Karpas-422 (cell line): ENCODE data around the gene GUK1. TPM values are rescaled to one million over a fixed set of nuclear protein-coding genes. Genes with fewer than 3 reads are reported as not detected.

ENCODE experiments used
- DNase-seq: peaks from one replicate; pipeline ENCODE4 v3.0.0-alpha.2; 2015
- H2AFZ ChIP-seq: fragments of 200-600 bp; sonication (generic); 2 replicates; pipeline ENCODE4 v1.6.1; 2014; ENCODE audit warnings: antibody characterized with exemption, low read length, mixed read lengths
- H3K27ac ChIP-seq: fragments of 200-600 bp; sonication (generic); 2 replicates; pipeline ENCODE4 v1.5.1; 2014; ENCODE audit warnings: mild to moderate bottlenecking, low read length, moderate library complexity
- H3K27me3 ChIP-seq: fragments of 200-600 bp; sonication (generic); 2 replicates; pipeline ENCODE4 v1.6.1; 2014; ENCODE audit warnings: low read length, mixed read lengths
- H3K36me3 ChIP-seq: fragments of 200-600 bp; sonication (generic); 2 replicates; pipeline ENCODE4 v1.6.1; 2014; ENCODE audit warnings: low read length, mixed read lengths; ENCODE audit not compliant: insufficient read depth
- H3K4me1 ChIP-seq: fragments of 200-600 bp; sonication (generic); 2 replicates; pipeline ENCODE4 v1.6.1; 2014; ENCODE audit warnings: mild to moderate bottlenecking, low read length, mixed read lengths
- H3K4me2 ChIP-seq: fragments of 200-600 bp; sonication (generic); 2 replicates; pipeline ENCODE4 v1.6.1; 2014; ENCODE audit warnings: low read length, low read depth, mild to moderate bottlenecking; ENCODE audit not compliant: poor library complexity, severe bottlenecking
- H3K4me3 ChIP-seq: fragments of 200-600 bp; sonication (generic); 2 replicates; pipeline ENCODE4 v1.5.1; 2014; ENCODE audit warnings: mild to moderate bottlenecking, antibody characterized with exemption, low read length, mixed read lengths
- H3K79me2 ChIP-seq: fragments of 200-600 bp; sonication (generic); 2 replicates; pipeline ENCODE4 v1.6.1; 2014; ENCODE audit warnings: mild to moderate bottlenecking, low read length, mixed read lengths
- H3K9ac ChIP-seq: fragments of 200-600 bp; sonication (generic); 2 replicates; pipeline ENCODE4 v1.6.0; 2014; ENCODE audit warnings: low read length
- H3K9me2 ChIP-seq: fragments of 200-600 bp; sonication (generic), shearing (Covaris generic); replicated peaks from 2 replicates; pipeline ENCODE4 v1.6.0; 2014; ENCODE audit warnings: mild to moderate bottlenecking, low read length, moderate library complexity; ENCODE audit not compliant: insufficient read depth
- H3K9me3 ChIP-seq: fragments of 300-700, 200-600 bp; sonication (generic); 2 replicates; pipeline ENCODE4 v1.6.1; 2014; ENCODE audit warnings: low read length, mixed read lengths
- H4K20me1 ChIP-seq: fragments of 200-600 bp; sonication (generic); 2 replicates; pipeline ENCODE4 v1.6.1; 2014; ENCODE audit warnings: mild to moderate bottlenecking, antibody characterized with exemption, low read length, low read depth; ENCODE audit not compliant: insufficient read depth
- total RNA-seq: library from RNA; depleted of rRNA; stranded (reverse); fragments of >200 nt; shearing (Covaris generic); gene quantifications from 2 replicates; pipeline ENCODE4 v1.2.3, GENCODE V29; 2014; ENCODE audit warnings: low replicate concordance

GUK1 gene
- total RNA-seq, 1 experiment from 2014 or later: 74.4 TPM

GRCh38 chr1:228158151-228159007 lies 18.3 kb downstream of the GUK1 start:
- DNase-seq: no peak
- Histone ChIP-seq H3K9me3 (no peaks in the 10 kb centered on the region), H3K4me3 (no peak overlapping the region), H3K9ac (no peak overlapping the region), H3K79me2 (no peaks in the 10 kb centered on the region), H2AFZ (no peak overlapping the region), H3K4me1 (no peaks in the 10 kb centered on the region), H3K9me2 (no peaks in the 10 kb centered on the region), H3K27ac (no peak overlapping the region), H3K27me3 (no peaks in the 10 kb centered on the region), H3K4me2 (no peak overlapping the region), H3K36me3 (no peaks in the 10 kb centered on the region), H4K20me1 (no peaks in the 10 kb centered on the region)

DNA sequence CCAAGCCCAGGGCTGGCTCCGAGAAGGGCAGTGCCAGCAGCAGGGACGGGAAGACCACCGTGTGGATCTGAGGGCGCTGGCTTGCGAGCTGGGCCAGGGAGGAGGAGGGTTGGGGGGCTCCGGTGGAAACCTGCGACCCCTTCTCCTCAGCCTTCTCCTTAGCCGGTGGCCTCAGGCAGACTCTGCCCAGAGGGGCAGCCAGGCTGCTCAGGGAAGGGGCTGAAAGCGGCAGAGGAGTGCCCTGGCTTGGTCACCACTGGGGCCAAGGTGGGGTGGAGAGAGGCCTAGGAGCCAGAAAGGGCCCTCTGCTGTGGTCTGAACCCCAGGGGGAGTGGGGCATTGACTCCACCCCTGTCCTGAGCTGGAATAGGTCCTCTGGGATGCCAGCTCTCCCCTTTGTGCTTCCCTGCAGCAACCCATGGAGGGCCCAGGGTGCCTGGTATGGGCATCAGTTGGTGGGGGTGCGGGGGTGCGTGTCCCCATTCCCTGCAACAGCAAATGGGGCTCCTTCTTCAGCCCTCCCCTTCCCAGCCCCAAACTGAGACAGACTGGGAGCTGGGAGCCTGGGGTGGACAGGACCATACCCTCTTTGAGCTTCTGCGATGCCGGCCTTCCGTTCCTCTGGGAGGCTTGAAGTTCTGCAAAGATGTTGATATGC lies 19.1 kb downstream of the GUK1 start:
- no peak for DNase-seq
- Histone ChIP-seq H3K79me2 (no peaks in the 10 kb centered on the region), H2AFZ (no peak overlapping the region), H3K9me3 (no peaks in the 10 kb centered on the region), H3K4me2 (no peak overlapping the region), H3K4me1 (no peaks in the 10 kb centered on the region), H3K36me3 (no peaks in the 10 kb centered on the region), H3K4me3 (no peak overlapping the region), H3K27ac (no peak overlapping the region), H3K9me2 (no peaks in the 10 kb centered on the region), H4K20me1 (no peaks in the 10 kb centered on the region), H3K27me3 (no peaks in the 10 kb centered on the region), H3K9ac (no peak overlapping the region)

DNA sequence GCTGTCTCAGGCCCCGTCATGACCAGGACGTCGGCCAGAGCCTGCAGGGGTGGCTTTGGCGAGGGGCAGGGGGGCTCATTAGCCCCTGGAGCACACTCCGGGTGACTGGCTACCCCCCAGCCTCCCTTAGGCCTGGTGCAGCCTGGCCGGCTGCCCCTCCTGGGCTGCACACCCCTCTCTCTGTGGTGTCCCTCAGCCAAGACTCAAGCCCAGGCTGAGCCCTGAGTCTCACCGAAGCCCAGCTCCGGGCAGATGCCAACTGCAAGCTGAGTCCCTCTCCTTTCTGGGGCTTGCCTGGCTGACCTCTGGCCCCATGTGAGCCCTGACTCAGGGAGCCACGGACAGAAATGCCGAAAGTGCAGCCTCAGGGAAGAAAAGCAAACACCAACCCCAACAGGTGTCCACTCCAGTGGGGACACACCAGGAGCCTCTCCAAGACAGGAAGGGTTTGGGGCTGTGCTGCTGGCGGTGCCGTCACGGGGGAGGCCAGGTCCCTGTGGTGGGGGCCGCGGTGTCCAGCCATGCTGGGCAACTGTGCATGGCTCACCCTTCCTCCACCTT lies 20.2 kb downstream of the GUK1 start:
- H3K4me3 ChIP-seq: no peak overlapping the region
- no peaks in the 10 kb centered on the region for H3K9me3 ChIP-seq
- H2AFZ ChIP-seq: no peak overlapping the region
- H3K4me1 ChIP-seq: peaks cover 10% of the 10 kb centered on the region
- no peak overlapping the region for H3K4me2 ChIP-seq
- H3K79me2 ChIP-seq: no peaks in the 10 kb centered on the region
- no peak for DNase-seq
- no peak overlapping the region for H3K9ac ChIP-seq
- no peaks in the 10 kb centered on the region for H4K20me1 ChIP-seq
- no peaks in the 10 kb centered on the region for H3K27me3 ChIP-seq
- H3K9me2 ChIP-seq: no peaks in the 10 kb centered on the region
- H3K36me3 ChIP-seq: no peaks in the 10 kb centered on the region
- H3K27ac ChIP-seq: no peak overlapping the region

DNA sequence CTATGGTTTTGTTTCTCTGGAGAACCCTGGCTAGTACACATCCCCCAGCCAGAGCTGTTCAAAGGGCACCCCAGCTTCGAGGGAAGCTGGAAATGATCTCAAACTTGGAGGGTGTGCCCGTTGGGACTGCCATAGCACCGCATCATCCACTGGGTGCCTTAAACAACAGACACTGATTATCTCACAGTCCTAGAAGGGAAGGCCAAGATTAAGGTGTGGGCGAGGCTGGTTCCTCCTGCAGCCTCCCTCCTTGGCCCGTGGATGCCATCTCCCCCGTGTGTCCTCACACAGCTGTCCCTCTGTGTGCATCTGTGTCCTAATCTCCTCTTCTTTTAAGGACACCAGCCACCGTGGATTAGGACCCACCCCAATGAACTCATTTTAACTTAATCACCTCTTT lies 21.3 kb downstream of the GUK1 start:
- Histone ChIP-seq H2AFZ (no peak overlapping the region), H3K4me1 (peaks cover 11% of the 10 kb centered on the region), H3K27me3 (no peaks in the 10 kb centered on the region), H3K36me3 (no peaks in the 10 kb centered on the region), H3K4me2 (no peak overlapping the region), H3K4me3 (no peak overlapping the region), H3K9ac (0 out of 2 replicates have a peak overlapping the region, but pooled peaks have one; percentile 20), H3K27ac (no peak overlapping the region), H3K9me2 (no peaks in the 10 kb centered on the region), H3K9me3 (no peaks in the 10 kb centered on the region), H3K79me2 (no peaks in the 10 kb centered on the region), H4K20me1 (no peaks in the 10 kb centered on the region)
- no peak for DNase-seq

- 0 out of 2 replicates have a peak overlapping the region, but pooled peaks have one; percentile 20 for H3K9ac ChIP-seq
- no peaks in the 10 kb centered on the region for H3K79me2 ChIP-seq
- no peaks in the 10 kb centered on the region for H3K9me2 ChIP-seq
- no peaks in the 10 kb centered on the region for H4K20me1 ChIP-seq
- no peak for DNase-seq
- no peaks in the 10 kb centered on the region for H3K9me3 ChIP-seq
- no peak overlapping the region for H2AFZ ChIP-seq
- peaks cover 16% of the 10 kb centered on the region for H3K4me1 ChIP-seq
- no peak overlapping the region for H3K27ac ChIP-seq
- no peak overlapping the region for H3K4me3 ChIP-seq
- no peaks in the 10 kb centered on the region for H3K27me3 ChIP-seq
- H3K4me2 ChIP-seq: no peak overlapping the region
- no peaks in the 10 kb centered on the region for H3K36me3 ChIP-seq
Measured at GRCh38 chr1:228161866-228162265, 21.8 kb downstream of the GUK1 start.

GRCh38 chr1:228162286-228163006 lies 22.4 kb downstream of the GUK1 start:
- no peak overlapping the region for H2AFZ ChIP-seq
- H3K4me1 ChIP-seq: peaks cover 17% of the 10 kb centered on the region
- H3K79me2 ChIP-seq: no peaks in the 10 kb centered on the region
- no peaks in the 10 kb centered on the region for H3K9me2 ChIP-seq
- no peak overlapping the region for H3K27ac ChIP-seq
- H3K27me3 ChIP-seq: no peaks in the 10 kb centered on the region
- no peak overlapping the region for H3K9ac ChIP-seq
- no peaks in the 10 kb centered on the region for H4K20me1 ChIP-seq
- H3K4me2 ChIP-seq: no peak overlapping the region
- H3K36me3 ChIP-seq: no peaks in the 10 kb centered on the region
- no peaks in the 10 kb centered on the region for H3K9me3 ChIP-seq
- DNase-seq: no peak
- H3K4me3 ChIP-seq: no peak overlapping the region

DNA sequence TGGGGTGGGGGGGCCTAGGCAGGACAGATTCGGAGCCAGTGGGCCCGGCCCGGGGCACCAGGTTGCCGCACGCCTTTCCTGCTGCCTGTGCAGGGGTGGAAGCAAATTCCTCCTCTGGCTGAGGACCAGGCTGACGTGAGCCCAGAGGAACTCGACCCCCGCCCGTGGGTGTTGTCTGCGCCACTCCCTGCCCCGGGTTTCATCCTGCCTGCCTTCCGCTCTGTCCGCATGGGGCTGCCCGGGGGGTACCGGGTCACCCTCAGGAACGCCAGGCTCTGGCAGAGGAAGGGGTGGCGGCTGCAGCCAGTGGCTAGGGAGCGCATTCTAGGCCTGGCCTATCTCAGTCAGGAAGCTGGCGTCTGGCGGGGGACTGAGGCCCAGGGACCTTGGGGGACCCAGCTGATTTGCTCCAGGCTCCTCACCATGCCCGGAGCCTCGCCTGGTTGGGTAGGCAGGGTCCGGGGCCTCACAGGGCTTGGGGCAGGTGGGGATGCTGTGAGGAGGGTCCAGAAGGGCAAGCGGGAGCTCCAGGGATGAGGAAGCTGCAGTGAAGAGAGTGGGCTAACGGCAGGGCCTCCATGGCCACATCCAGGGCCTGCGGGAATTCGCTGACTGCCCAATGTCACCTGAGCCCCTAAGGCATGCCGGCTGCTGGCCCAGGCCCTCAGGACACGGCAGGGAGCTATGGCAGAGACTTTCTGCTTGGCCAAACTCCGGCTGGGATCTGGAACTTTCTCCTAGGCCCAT lies 23.1 kb downstream of the GUK1 start:
- Histone ChIP-seq H3K4me2 (no peak overlapping the region), H3K27ac (no peak overlapping the region), H3K9me3 (no peaks in the 10 kb centered on the region), H3K4me1 (peaks cover 17% of the 10 kb centered on the region), H3K79me2 (no peaks in the 10 kb centered on the region), H3K9ac (no peak overlapping the region), H4K20me1 (no peaks in the 10 kb centered on the region), H3K9me2 (no peaks in the 10 kb centered on the region), H3K36me3 (no peaks in the 10 kb centered on the region), H3K4me3 (no peak overlapping the region), H2AFZ (no peak overlapping the region), H3K27me3 (no peaks in the 10 kb centered on the region)
- no peak for DNase-seq
